ENCODE data around the gene KLHL24.
"Not testable (repeated sequence)": the region's sequence is repeated elsewhere in the genome, so short reads cannot be mapped to it uniquely, and the experiment has no call there.

Gene KLHL24

DNA sequence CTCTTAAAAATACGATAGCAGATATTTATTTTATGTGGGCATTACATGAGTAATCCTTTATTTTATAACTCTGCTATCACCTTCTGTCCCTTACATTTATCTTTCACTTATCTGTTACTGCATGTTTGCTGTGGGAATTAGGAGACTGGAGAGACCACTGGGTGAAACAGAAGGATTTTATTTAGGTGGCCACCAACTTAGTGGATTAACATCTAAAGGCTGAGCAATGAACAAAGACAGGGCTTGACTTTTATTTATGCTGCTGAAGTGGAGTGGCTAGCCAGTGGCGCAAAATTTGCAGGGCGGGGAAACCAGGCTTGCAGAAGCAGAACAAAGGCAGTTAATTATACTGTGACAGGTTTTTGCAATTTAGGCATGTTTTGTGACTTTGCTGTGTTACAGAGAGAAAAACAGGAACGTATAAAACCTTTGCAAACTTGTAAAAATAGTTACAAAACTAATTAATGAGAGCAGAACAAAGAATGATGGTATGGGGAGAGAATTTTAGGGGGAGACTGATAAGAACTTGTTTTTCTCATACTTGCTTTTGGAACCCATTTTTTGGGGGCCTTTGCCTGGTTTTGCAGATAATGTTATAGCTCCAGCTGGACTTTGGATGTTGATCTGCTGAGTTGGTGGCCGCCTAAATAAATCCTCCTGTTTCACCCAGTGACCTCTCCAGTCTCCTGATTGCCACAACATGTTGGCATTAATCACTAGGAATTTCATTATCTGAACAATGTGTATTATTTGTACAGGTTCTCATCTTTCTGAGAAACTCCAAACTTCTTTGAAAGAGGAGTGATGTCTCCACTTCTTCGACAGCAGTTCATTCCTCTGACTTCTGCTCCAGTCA, 18.0 kb downstream of the KLHL24 start:
- no peak for DNase-seq (ENCODE audit: extremely low read depth, low read depth)

DNA sequence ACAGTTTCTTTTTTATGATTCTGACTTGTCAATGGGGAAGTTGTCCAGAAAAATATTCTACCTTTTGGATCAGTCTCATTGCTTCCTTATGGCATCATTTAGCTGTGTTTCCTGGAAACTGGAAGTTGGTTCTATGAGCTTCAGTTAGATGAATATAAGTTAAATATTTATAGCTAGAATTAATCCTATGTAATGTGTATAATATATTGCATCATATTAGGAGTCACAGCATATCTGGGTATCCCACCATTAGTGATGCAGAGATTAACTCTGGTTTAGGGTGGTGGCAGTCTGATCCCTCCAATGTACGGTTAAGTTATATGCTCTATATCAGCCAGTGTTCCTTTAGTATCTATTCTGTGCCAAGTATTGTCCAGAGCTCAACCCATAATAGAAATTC, 19.3 kb downstream of the KLHL24 start:
- TF ChIP-seq, protein P1, sequence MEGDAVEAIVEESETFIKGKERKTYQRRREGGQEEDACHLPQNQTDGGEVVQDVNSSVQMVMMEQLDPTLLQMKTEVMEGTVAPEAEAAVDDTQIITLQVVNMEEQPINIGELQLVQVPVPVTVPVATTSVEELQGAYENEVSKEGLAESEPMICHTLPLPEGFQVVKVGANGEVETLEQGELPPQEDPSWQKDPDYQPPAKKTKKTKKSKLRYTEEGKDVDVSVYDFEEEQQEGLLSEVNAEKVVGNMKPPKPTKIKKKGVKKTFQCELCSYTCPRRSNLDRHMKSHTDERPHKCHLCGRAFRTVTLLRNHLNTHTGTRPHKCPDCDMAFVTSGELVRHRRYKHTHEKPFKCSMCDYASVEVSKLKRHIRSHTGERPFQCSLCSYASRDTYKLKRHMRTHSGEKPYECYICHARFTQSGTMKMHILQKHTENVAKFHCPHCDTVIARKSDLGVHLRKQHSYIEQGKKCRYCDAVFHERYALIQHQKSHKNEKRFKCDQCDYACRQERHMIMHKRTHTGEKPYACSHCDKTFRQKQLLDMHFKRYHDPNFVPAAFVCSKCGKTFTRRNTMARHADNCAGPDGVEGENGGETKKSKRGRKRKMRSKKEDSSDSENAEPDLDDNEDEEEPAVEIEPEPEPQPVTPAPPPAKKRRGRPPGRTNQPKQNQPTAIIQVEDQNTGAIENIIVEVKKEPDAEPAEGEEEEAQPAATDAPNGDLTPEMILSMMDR (IDR thresholded peaks at IDR 0.05; ENCODE audit: low read depth, low read length) = no peak
- no peak for DNase-seq (ENCODE audit: extremely low read depth, low read depth)

More for the DNA sequence above, 18.0 kb downstream of the KLHL24 start:
- TF ChIP-seq, protein P1 (IDR thresholded peaks at IDR 0.05; ENCODE audit: low read depth, low read length) = no peak

DNA sequence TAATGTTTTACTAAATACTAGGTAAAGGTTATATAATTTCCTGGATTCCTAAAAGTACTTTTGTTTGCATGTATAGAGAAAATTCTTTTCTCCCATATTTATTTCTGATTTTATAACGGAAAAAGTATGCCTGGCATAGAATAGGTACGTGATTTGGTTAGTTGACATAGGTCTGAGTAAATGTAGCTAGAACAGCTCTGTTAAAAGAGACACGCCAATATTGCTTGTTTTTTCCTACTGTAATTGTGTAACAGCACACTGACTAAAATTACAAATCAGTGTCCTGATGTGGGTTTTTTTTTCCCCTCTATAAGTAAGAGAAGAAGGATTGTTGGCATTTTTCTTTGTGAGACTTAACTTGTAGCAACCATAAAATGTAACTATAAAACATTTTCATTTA, 26.7 kb downstream of the KLHL24 start:
- DNase-seq (ENCODE audit: extremely low read depth, low read depth) = no peak

DNA sequence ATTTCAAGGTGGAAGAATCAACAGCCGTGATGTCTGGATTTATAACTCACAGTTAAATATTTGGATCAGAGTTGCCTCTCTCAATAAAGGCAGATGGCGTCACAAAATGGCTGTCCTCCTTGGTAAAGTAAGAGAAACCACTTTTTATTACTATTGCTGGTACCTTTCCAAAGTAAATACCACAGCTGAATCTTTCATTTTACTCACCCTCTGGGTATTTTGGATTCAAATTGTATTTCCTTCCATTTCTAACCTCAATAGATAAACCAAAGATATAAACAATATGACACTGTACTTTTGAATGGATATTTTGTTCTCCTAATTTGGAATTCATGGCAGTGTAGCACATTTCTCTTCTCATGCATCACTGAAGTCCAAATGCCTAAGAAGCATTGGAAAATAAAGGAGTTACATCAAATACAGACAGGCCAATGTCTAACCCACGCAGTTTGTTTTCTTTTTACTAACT, 29.5 kb downstream of the KLHL24 start:
- peak; percentile 80 for DNase-seq (ENCODE audit: extremely low read depth, low read depth)

More for the DNA sequence above, 26.7 kb downstream of the KLHL24 start:
- TF ChIP-seq, protein P1 (IDR thresholded peaks at IDR 0.05; ENCODE audit: low read depth, low read length) = no peak

DNA sequence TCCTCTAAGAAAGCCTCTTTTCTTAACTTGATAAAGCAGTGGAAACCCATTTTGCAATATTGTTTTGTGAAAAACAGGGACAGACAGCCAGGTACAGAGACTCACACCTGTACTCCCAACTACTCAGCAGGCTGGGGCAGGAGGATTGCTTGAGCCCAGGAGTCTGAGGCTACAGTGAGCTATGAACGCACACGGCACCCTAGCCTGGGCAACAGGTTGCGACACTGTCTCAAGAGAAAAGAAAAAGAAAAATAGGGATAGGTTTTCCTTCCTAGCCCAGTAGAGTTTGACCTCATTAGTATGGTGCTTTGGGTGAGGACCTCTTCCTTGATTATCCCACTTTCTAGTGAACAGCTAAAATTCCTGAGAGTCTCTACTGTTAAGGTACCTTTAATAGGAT, 44.6 kb downstream of the KLHL24 start:
- TF ChIP-seq, protein P1 (IDR thresholded peaks at IDR 0.05; ENCODE audit: low read depth, low read length) = no peak
- DNase-seq (ENCODE audit: extremely low read depth, low read depth) = no peak

More for the DNA sequence above, 29.5 kb downstream of the KLHL24 start:
- TF ChIP-seq, protein P1 (IDR thresholded peaks at IDR 0.05; ENCODE audit: low read depth, low read length) = no peak

DNA sequence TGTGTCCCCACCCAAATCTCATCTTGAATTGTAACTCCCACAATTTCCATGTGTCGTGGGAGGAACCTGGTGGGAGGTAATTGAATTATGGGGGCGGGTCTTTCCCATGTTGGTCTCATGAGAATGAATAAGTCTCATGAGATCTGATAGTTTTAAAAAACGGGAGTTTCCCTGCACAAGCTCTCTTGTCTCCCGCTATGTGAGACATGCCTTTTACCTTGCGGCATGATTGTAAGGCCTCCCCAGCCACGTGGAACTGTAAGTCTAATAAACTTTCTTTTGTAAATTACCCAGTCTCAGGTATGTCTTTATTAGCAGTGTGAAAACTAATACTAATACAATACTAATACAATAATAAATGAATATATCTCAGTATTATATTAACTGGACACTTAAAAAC, 52.3 kb downstream of the KLHL24 start:
- TF ChIP-seq, protein P1 (IDR thresholded peaks at IDR 0.05; ENCODE audit: low read depth, low read length) = no peak
- DNase-seq (ENCODE audit: extremely low read depth, low read depth) = no peak

DNA sequence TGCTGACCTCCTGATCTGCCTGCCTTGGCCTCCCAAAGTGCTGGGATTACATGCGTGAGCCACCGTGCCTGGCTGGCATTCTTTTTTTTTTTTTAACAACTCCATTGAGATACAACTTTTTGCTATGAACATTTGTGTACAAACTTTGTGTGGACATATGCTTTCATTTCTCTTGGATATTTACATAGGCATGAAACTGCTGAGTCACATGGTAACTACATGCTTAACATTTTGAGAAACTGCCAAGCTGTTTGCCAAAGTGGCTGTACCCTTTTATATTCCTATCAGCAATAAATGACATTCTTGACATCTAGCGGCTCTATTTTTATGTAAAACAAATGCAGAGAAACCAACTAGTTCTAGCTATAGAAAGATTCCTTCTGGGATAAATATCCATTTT, 53.5 kb downstream of the KLHL24 start:
- no peak for DNase-seq (ENCODE audit: extremely low read depth, low read depth)
- TF ChIP-seq, protein P1 (IDR thresholded peaks at IDR 0.05; ENCODE audit: low read depth, low read length) = no peak

DNA sequence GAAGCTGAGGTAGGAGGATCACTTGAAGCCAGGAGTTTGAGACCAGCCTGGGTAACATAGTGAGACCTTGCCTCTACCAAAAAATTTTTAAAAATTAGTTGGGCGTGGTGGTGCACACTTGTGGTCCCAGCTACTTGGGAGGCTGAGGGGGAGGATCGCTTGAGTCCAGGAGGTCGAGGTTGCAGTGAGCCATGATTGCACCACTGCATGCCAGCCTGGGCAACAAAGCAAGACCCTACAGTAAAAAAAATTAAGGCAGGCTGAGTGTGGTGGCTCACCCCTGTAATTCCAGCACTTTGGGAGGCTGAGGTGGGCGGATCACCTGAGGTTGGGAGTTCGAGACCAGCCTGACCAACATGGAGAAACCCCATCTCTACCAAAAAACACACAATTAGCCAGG, 54.2 kb downstream of the KLHL24 start:
- DNase-seq (ENCODE audit: extremely low read depth, low read depth) = not testable (repeated sequence)

All from AG09319 (cell line).